GM19099 (cell line): Measurements from ENCODE around the gene ITPKC.

Experiments
- POLR2A ChIP-seq: IDR thresholded peaks from 3 replicates; pipeline ENCODE4 v1.6.1; 2011; ENCODE audit warnings: low read depth; ENCODE audit not compliant: insufficient read length; ENCODE audit errors: extremely low read depth

ITPKC gene

DNA sequence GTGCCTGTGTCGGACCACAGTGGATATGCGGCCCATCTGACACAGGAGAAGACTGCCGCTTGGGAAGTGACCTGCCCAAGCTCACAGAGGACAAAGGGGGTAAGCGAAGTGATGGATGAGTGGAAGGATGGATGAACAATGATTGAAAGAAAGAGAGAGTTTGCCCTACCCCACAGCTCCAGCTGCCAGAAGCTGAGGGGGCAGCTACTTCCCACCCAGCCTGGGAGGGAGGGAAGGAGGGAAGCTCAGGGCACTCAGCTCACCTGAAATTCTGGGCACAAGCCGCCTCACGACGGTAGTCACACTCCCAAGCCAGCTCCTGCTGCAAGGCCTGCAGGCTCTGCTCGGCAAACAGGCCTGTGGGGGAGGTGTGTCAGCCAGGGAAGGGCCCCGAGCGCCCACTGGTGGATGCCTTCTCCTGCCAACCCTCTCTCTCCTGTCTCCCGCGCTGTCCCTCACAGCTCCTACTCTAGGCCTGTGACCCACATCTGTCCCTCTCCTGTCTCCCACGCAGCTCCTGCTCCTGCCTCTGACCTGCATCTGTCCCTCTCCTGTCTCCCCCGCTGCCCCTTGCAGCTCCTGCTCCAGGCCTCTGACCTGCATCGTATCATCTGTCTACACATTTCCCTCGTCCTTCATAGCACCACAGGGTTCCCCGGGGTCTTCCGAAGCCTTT is 14.4 kb upstream of the ITPKC start:
- TF ChIP-seq POLR2A = no peak

GRCh38 chr19:40703029-40703755 is 13.7 kb upstream of the ITPKC start:
- TF ChIP-seq POLR2A = no peak

- TF ChIP-seq POLR2A = no peak
These were observed 12.2 kb upstream of the ITPKC start for GRCh38 chr19:40704491-40705361.

DNA sequence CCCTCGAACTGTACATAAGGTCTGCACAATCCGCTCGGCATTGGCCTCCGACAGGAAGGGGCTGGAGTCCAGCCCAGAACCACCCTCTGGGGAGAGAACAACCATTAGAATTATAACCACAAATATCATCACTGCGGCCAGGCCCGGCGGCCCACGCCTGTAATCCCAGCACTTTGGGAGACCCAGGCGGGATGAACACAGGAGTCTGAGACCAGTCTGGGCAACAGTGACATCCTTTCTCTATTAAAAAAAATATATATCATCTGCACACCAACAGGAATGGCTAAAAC is 11.6 kb upstream of the ITPKC start:
- TF ChIP-seq POLR2A = no peak

- no peak for TF ChIP-seq POLR2A
These were observed 10.8 kb upstream of the ITPKC start for GRCh38 chr19:40705950-40706619.

DNA sequence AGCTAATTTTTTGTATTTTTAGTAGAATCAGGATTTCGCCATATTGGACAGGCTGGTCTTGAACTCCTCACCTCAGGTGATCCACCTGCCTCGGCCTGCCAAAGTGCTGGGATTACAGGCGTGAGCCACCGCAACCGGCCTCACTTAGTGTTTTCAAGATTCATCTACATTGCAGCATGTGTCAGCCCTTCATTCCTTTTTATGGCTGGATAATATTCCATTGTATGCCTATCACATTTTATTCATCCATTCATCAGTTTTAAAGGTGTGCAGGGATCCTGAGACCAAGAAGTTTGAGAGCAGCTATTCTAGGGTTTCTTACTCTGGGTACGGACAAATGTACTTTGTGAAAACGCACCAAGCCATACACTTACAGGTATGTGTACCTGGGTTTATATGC is 9.3 kb upstream of the ITPKC start:
- no peak for TF ChIP-seq POLR2A

- TF ChIP-seq POLR2A = no peak
These were observed 7.1 kb upstream of the ITPKC start for GRCh38 chr19:40709817-40710216.

- no peak for TF ChIP-seq POLR2A
These were observed 3.0 kb upstream of the ITPKC start for GRCh38 chr19:40713939-40714338.

GRCh38 chr19:40714441-40715299 is 2.2 kb upstream of the ITPKC start:
- peak; percentile 38 for TF ChIP-seq POLR2A

GRCh38 chr19:40716031-40716481 is 856 bp upstream of the ITPKC start:
- TF ChIP-seq POLR2A = no peak

GRCh38 chr19:40717325-40717879 is 490 bp downstream of the ITPKC start:
- no peak for TF ChIP-seq POLR2A

- no peak for TF ChIP-seq POLR2A
These were observed 1.2 kb downstream of the ITPKC start for GRCh38 chr19:40717880-40718773.

GRCh38 chr19:40718774-40719391 is 2.0 kb downstream of the ITPKC start:
- peak; percentile 30 for TF ChIP-seq POLR2A

- TF ChIP-seq POLR2A = no peak
These were observed 2.5 kb downstream of the ITPKC start for GRCh38 chr19:40719414-40719894.
